ENCODE measurements around the gene COL20A1. TPM values are rescaled to one million over a fixed set of nuclear protein-coding genes. Genes with fewer than 3 reads are reported as not detected.

Gene COL20A1
- total RNA-seq, 3 donors from 2014 or later, result not detected

GRCh38 chr20:63311186-63311832, 18.3 kb downstream of the COL20A1 start:
- no peaks in the 10 kb centered on the region for H3K36me3 Mint-ChIP-seq (ENCODE audit: insufficient read depth)
- H3K4me1 Mint-ChIP-seq (ENCODE audit: low read depth), result no peaks in the 10 kb centered on the region
- ATAC-seq (no peak), DNase-seq (no peak)
- peaks cover 6% of the 10 kb centered on the region for H3K27me3 Mint-ChIP-seq (ENCODE audit: low read depth)
- no peak overlapping the region for H3K4me3 Mint-ChIP-seq
- H3K9me3 Mint-ChIP-seq, result no peaks in the 10 kb centered on the region

- no peak for DNase-seq
- no peak overlapping the region for H3K4me3 Mint-ChIP-seq
- H3K9me3 Mint-ChIP-seq, result no peaks in the 10 kb centered on the region
- no peaks in the 10 kb centered on the region for H3K4me1 Mint-ChIP-seq (ENCODE audit: low read depth)
- no peak for ATAC-seq
- H3K36me3 Mint-ChIP-seq (ENCODE audit: insufficient read depth), result no peaks in the 10 kb centered on the region
- peaks cover 6% of the 10 kb centered on the region for H3K27me3 Mint-ChIP-seq (ENCODE audit: low read depth)
Measured at GRCh38 chr20:63311833-63312243, 18.9 kb downstream of the COL20A1 start.

- DNase-seq (no peak), ATAC-seq (no peak)
- H3K4me1 Mint-ChIP-seq (ENCODE audit: low read depth), result no peaks in the 10 kb centered on the region
- peaks cover 6% of the 10 kb centered on the region for H3K27me3 Mint-ChIP-seq (ENCODE audit: low read depth)
- H3K4me3 Mint-ChIP-seq, result no peak overlapping the region
- H3K9me3 Mint-ChIP-seq, result no peaks in the 10 kb centered on the region
- H3K36me3 Mint-ChIP-seq (ENCODE audit: insufficient read depth), result no peaks in the 10 kb centered on the region
Measured at GRCh38 chr20:63312273-63312672, 19.3 kb downstream of the COL20A1 start.

- Mint-ChIP-seq H3K36me3 (ENCODE audit: insufficient read depth) (no peaks in the 10 kb centered on the region), H3K9me3 (no peaks in the 10 kb centered on the region), H3K4me1 (ENCODE audit: low read depth) (no peaks in the 10 kb centered on the region), H3K27me3 (ENCODE audit: low read depth) (peaks cover 6% of the 10 kb centered on the region), H3K4me3 (no peak overlapping the region)
- ATAC-seq (no peak), DNase-seq (no peak)
Measured at GRCh38 chr20:63312690-63313348, 19.8 kb downstream of the COL20A1 start.

DNA sequence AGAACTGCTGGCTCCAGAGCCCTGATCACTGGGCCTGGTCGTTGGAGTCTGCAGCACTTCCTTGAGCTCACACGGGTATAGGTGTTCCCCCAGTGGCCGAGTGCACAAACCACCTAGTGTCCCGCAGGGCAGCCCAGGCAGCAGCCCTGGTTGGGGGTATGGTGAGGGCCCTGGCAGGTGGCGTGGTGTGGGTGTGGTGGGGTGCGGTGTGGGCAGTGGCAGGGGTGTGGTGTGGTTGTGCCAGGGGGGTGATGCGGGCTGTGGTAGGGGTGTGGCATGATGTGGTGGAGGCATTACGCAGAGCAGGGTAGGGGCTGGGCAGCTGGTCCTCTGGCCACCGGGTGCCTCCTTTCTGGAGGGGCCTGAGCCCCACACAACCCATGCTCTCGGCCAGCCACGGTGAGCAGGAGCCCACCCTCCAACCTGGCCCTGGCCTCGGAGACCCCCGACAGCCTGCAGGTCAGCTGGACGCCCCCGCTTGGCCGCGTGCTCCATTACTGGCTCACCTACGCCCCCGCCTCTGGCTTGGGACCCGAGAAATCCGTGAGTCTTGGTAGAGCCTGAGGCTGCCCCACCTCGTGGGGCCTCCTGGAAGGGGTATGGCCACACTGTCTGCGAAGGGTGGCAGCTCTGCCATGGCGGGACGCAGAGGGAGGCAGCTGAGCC, 20.5 kb downstream of the COL20A1 start:
- H3K9me3 Mint-ChIP-seq, result no peaks in the 10 kb centered on the region
- DNase-seq, result no peak

DNA sequence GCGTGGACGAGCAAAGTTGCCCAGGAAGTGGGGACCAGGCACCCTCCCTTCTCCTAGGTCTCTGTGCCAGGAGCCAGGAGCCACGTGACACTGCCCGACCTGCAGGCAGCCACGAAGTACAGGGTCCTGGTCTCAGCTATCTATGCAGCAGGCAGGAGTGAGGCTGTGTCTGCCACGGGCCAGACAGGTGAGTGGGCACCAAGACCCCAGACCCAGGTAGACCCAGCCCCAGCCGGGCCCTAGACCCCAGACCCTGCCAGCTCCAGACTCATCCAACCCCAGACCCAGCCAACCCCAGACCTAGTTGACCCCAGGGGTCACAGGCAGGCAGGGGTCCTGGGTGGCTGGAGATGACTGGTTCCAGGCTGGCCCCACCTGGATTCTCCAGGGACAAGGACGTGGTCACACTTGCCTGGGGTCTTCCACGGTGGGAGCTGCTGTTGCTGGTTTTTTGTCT, 21.1 kb downstream of the COL20A1 start:
- no peaks in the 10 kb centered on the region for H3K4me1 Mint-ChIP-seq (ENCODE audit: low read depth)
- no peak overlapping the region for H3K4me3 Mint-ChIP-seq
- ATAC-seq, result no peak

More for the DNA sequence above, 20.5 kb downstream of the COL20A1 start:
- no peak overlapping the region for H3K4me3 Mint-ChIP-seq
- no peaks in the 10 kb centered on the region for H3K4me1 Mint-ChIP-seq (ENCODE audit: low read depth)
- H3K36me3 Mint-ChIP-seq (ENCODE audit: insufficient read depth), result no peaks in the 10 kb centered on the region
- H3K27me3 Mint-ChIP-seq (ENCODE audit: low read depth), result peaks cover 6% of the 10 kb centered on the region
- ATAC-seq, result no peak

GRCh38 chr20:63314566-63315239, 21.7 kb downstream of the COL20A1 start:
- no peak for ATAC-seq
- Mint-ChIP-seq H3K4me3 (no peak overlapping the region), H3K36me3 (ENCODE audit: insufficient read depth) (no peaks in the 10 kb centered on the region), H3K27me3 (ENCODE audit: low read depth) (peaks cover 4% of the 10 kb centered on the region), H3K4me1 (ENCODE audit: low read depth) (no peaks in the 10 kb centered on the region), H3K9me3 (no peaks in the 10 kb centered on the region)
- no peak for DNase-seq

More for the DNA sequence above, 21.1 kb downstream of the COL20A1 start:
- Mint-ChIP-seq H3K27me3 (ENCODE audit: low read depth) (peaks cover 6% of the 10 kb centered on the region), H3K9me3 (no peaks in the 10 kb centered on the region), H3K36me3 (ENCODE audit: insufficient read depth) (no peaks in the 10 kb centered on the region)
- no peak for DNase-seq

DNA sequence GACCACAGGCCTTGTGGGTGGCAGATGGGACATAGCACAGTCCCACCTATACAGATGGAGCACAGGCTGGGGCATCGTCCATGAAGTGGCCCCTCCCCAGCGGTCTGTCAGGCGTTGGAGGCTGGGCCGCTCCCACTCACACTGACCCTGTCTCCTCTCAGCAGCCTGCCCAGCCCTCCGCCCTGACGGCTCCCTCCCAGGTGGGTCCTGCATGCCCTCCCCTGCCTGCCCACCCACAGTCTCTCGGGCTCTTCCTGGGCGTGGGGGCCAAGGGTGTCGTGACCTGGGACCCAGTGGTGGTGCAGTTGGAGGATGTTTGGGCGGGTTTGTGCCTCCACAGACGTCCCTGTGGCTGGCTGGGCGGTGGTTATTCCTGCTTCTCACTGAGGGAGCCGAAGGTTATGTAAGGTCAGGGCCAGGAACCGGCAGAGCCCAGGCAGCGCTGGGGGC, 22.3 kb downstream of the COL20A1 start:
- no peak for ATAC-seq
- no peaks in the 10 kb centered on the region for H3K9me3 Mint-ChIP-seq
- H3K36me3 Mint-ChIP-seq (ENCODE audit: insufficient read depth), result no peaks in the 10 kb centered on the region
- peaks cover 2% of the 10 kb centered on the region for H3K27me3 Mint-ChIP-seq (ENCODE audit: low read depth)
- no peaks in the 10 kb centered on the region for H3K4me1 Mint-ChIP-seq (ENCODE audit: low read depth)
- DNase-seq, result no peak
- no peak overlapping the region for H3K4me3 Mint-ChIP-seq

- DNase-seq (no peak), ATAC-seq (no peak)
- Mint-ChIP-seq H3K9me3 (no peaks in the 10 kb centered on the region), H3K4me1 (ENCODE audit: low read depth) (no peaks in the 10 kb centered on the region), H3K4me3 (no peak overlapping the region), H3K27me3 (ENCODE audit: low read depth) (no peaks in the 10 kb centered on the region), H3K36me3 (ENCODE audit: insufficient read depth) (no peaks in the 10 kb centered on the region)
Measured at GRCh38 chr20:63315731-63316491, 22.9 kb downstream of the COL20A1 start.

DNA sequence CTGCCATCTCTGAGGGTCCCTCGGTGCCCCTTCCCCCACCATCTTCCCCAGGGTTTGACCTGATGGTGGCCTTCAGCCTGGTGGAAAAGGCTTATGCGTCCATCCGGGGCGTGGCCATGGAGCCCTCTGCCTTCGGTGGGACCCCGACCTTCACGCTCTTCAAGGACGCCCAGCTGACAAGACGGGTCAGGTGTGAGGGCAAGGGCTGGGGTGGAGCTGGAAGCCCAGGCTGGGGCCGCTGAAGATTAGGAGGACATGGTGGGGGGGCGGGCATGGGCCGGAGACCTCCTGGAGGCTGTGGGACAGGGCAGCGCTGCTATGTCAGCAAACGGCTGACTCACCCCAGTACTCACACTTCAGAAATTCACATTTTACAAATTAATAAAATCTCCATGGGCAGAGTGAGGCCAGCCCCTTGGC, 23.5 kb downstream of the COL20A1 start:
- no peak for DNase-seq
- Mint-ChIP-seq H3K9me3 (no peaks in the 10 kb centered on the region), H3K36me3 (ENCODE audit: insufficient read depth) (no peaks in the 10 kb centered on the region), H3K4me1 (ENCODE audit: low read depth) (no peaks in the 10 kb centered on the region), H3K4me3 (no peak overlapping the region), H3K27me3 (ENCODE audit: low read depth) (no peaks in the 10 kb centered on the region)
- no peak for ATAC-seq

DNA sequence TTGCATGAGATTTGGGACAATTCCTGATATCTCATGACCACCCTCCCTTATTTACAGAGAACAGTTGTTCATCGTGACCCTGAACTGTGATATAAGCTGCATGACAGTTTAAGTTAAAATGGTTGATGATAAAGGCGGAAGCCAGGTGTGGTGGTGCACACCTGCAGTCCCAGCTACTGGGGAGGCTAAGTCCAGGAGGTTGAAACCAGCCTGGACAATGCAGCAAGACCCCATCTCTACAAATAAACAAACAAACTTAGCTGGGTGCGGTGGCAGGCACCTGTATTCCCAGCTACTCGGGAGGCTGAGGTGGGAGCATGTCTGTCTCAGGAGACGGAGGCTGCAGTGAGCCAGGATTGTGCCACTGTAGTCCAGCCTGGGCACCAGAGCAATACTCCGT, 24.1 kb downstream of the COL20A1 start:
- no peak overlapping the region for H3K4me3 Mint-ChIP-seq
- ATAC-seq (no peak), DNase-seq (no peak)
- no peaks in the 10 kb centered on the region for H3K36me3 Mint-ChIP-seq (ENCODE audit: insufficient read depth)
- H3K9me3 Mint-ChIP-seq, result no peaks in the 10 kb centered on the region
- H3K27me3 Mint-ChIP-seq (ENCODE audit: low read depth), result no peaks in the 10 kb centered on the region
- no peaks in the 10 kb centered on the region for H3K4me1 Mint-ChIP-seq (ENCODE audit: low read depth)

DNA sequence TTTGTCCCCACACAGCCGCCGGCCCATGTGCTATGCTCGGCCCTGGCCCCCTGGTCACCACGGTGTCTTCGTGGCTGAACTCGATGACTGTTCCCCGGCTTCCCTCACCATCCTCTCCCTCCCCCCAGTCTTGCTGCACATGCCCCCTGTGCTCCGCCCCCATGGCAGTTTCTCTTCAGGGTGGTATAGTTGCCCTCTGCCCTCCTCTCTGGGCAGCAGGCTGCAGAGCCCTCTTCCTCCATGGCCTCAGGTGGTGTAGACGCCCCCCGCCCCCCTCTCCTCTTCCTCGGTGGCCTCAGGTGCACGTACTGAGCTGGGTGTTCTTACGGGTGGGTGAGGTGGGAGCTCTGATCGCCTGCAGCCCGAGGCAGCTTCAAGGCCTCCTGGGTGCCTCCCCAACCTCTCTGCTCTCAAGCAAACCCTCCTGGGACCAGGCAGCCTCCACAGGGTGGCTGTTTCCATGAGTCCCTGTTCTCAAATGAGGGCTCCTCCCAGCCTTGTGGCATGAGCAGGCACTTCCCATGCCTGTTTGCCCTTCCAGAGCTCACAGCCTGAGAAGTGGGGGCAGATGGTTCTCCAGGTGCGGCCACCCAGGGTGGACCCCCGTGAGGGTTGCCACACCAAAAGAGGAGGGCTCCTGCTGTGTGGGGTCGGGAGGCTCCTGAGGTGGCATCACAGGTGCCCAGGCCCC, 24.8 kb downstream of the COL20A1 start:
- DNase-seq, result no peak
- Mint-ChIP-seq H3K4me1 (ENCODE audit: low read depth) (no peaks in the 10 kb centered on the region), H3K4me3 (no peak overlapping the region), H3K36me3 (ENCODE audit: insufficient read depth) (no peaks in the 10 kb centered on the region), H3K27me3 (ENCODE audit: low read depth) (no peaks in the 10 kb centered on the region), H3K9me3 (no peaks in the 10 kb centered on the region)
- ATAC-seq, result no peak

DNA sequence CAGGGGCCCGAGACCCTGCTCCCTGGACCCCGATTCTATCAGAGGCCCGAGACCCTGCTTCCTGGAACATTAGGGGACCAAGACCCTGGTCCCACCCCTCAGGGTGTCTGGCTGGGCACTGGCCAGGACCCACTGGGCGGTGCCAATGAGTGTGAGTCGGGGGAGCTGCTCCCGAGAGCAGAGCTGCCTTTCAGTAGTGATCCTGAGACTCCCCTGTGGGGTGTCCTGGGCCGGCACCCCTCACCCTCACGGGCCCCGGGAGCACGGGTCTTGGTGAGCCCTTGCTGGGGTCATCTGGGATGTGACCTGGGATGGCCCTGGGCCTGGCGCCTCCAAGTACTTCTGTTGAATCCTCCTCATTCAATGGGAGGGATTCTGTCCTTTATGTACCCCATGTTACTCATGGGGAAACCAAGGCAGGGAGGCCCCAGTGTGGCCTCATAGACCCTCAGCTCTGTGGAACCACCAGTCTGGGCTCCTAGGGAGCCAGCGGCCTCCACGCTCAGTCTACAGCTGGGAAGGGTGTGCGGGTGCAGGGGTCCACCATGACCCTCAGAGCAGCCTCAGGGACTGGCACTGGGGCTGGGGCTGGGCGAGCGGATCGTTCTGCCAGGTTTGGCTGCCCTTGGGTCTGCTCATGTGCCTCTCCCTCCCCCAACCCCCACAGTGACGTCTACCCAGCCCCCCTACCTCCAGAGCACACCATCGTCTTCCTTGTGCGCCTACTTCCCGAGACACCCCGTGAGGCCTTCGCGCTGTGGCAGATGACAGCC, 25.6 kb downstream of the COL20A1 start:
- H3K27me3 Mint-ChIP-seq (ENCODE audit: low read depth), result peaks cover 1% of the 10 kb centered on the region
- H3K36me3 Mint-ChIP-seq (ENCODE audit: insufficient read depth), result no peaks in the 10 kb centered on the region
- ATAC-seq (no peak), DNase-seq (no peak)
- no peaks in the 10 kb centered on the region for H3K9me3 Mint-ChIP-seq
- H3K4me3 Mint-ChIP-seq, result no peak overlapping the region
- H3K4me1 Mint-ChIP-seq (ENCODE audit: low read depth), result no peaks in the 10 kb centered on the region

Measured in activated T-cell treated with anti-CD3 and anti-CD28 coated beads, Interleukin-2, amount 50 U/mL, for 4 hours (primary cell).